IPS-18c (cell line): Measurements from ENCODE around the gene USP20.

Experiments
- H3K4me3 ChIP-seq: 2 replicates; pipeline ENCODE4 v1.7.0; 2013; ENCODE audit warnings: low read depth, mild to moderate bottlenecking, low read length, moderate library complexity; ENCODE audit not compliant: insufficient read depth
- H3K9me3 ChIP-seq: one replicate; pipeline ENCODE4 v1.6.1; 2013; ENCODE audit warnings: mild to moderate bottlenecking, low read length, moderate library complexity; ENCODE audit not compliant: control insufficient read depth, insufficient read depth

Gene USP20

GRCh38 chr9:129918296-129918950 lies 83.2 kb downstream of the USP20 start:
- Histone ChIP-seq H3K4me3 (no peak overlapping the region), H3K9me3 (no peaks in the 10 kb centered on the region)

GRCh38 chr9:129919277-129919676 lies 84.0 kb downstream of the USP20 start:
- Histone ChIP-seq H3K9me3 (no peaks in the 10 kb centered on the region), H3K4me3 (no peak overlapping the region)

- Histone ChIP-seq H3K4me3 (no peak overlapping the region), H3K9me3 (no peaks in the 10 kb centered on the region)
Measured at GRCh38 chr9:129919841-129920240, 84.6 kb downstream of the USP20 start.

- no peaks in the 10 kb centered on the region for H3K9me3 ChIP-seq
- H3K4me3 ChIP-seq = no peak overlapping the region
Measured at GRCh38 chr9:129921905-129922304, 86.6 kb downstream of the USP20 start.

GRCh38 chr9:129923589-129923988 lies 88.3 kb downstream of the USP20 start:
- no peaks in the 10 kb centered on the region for H3K9me3 ChIP-seq
- H3K4me3 ChIP-seq = no peak overlapping the region

GRCh38 chr9:129929496-129930125 lies 94.4 kb downstream of the USP20 start:
- Histone ChIP-seq H3K9me3 (no peaks in the 10 kb centered on the region), H3K4me3 (no peak overlapping the region)

- H3K9me3 ChIP-seq = no peaks in the 10 kb centered on the region
- H3K4me3 ChIP-seq = no peak overlapping the region
Measured at GRCh38 chr9:129930743-129931142, 95.5 kb downstream of the USP20 start.
